PC-9 (cell line): ENCODE results near the gene DRG2. TPM values are rescaled to one million over a fixed set of nuclear protein-coding genes. Genes with fewer than 3 reads are reported as not detected.

Experiments used
- BruUV-seq: library from RNA; stranded (reverse); fragments of 400-500 nt; replicated peaks from 2 replicates; lab custom pipeline; 2021; lab: Mats Ljungman, UMichigan
- CTCF ChIA-PET: fragments of 300-600 bp; sonication (Branson Sonifier 250); formaldehyde crosslinking; loops from one replicate; lab custom pipeline; 2022; ENCODE audit warnings: antibody characterized with exemption; lab: Charles Lee
- POLR2A ChIA-PET: fragments of 300-600 bp; sonication (Branson Sonifier 250); formaldehyde crosslinking; loops from one replicate; lab custom pipeline; 2022; ENCODE audit warnings: antibody characterized with exemption; ENCODE audit not compliant: unreplicated experiment; lab: Charles Lee
- DNase-seq, 2 experiments: peaks; one replicate each; pipeline versions ENCODE4 v3.0.0 to v3.0.0-alpha.2; 2015 to 2022; ENCODE audit warnings: mixed read lengths in 1 of 2
- H2AFZ ChIP-seq: fragments of 200-600 bp; sonication (generic); 2 replicates; pipeline ENCODE4 v1.8.1; 2017; ENCODE audit warnings: antibody characterized with exemption
- H3F3A ChIP-seq: fragments of 200-600 bp; sonication (generic); 2 replicates; pipeline ENCODE4 v1.8.1; 2017; ENCODE audit warnings: antibody characterized with exemption, mild to moderate bottlenecking, low read depth; ENCODE audit not compliant: insufficient read depth
- H3K27ac ChIP-seq: fragments of 200-600 bp; sonication (generic); 2 replicates; pipeline ENCODE4 v1.6.1; 2016; ENCODE audit warnings: mixed run types
- H3K27me3 ChIP-seq: fragments of 200-600 bp; sonication (generic); 2 replicates; pipeline ENCODE4 v1.6.1; 2016; ENCODE audit warnings: low read depth, mixed run types; ENCODE audit not compliant: insufficient read depth
- H3K36me3 ChIP-seq: fragments of 200-600 bp; sonication (generic); 2 replicates; pipeline ENCODE4 v1.6.1; 2016; ENCODE audit warnings: low read depth, mixed run types
- H3K4me1 ChIP-seq: fragments of 200-600 bp; sonication (generic); replicated peaks from 2 replicates; pipeline ENCODE4 v1.6.1; 2016; ENCODE audit warnings: mixed run types; ENCODE audit not compliant: insufficient read depth
- H3K4me2 ChIP-seq: fragments of 200-600 bp; sonication (generic); 2 replicates; pipeline ENCODE4 v1.6.1; 2017; ENCODE audit warnings: mixed run types
- H3K4me3 ChIP-seq: fragments of 200-600 bp; sonication (generic); 2 replicates; pipeline ENCODE4 v1.6.1; 2016; ENCODE audit warnings: mixed run types
- H3K79me2 ChIP-seq: fragments of 200-600 bp; sonication (generic); 2 replicates; pipeline ENCODE4 v1.6.1; 2017; ENCODE audit warnings: low read depth, mixed run types
- H3K9me2 ChIP-seq: fragments of 200-600 bp; sonication (generic); 2 replicates; pipeline ENCODE4 v1.8.1; 2017; ENCODE audit warnings: mild to moderate bottlenecking; ENCODE audit not compliant: insufficient read depth
- H3K9me3 ChIP-seq: fragments of 200-600 bp; sonication (generic); 2 replicates; pipeline ENCODE4 v1.8.1; 2016; ENCODE audit warnings: low read depth; ENCODE audit not compliant: insufficient read depth
- H4K20me1 ChIP-seq: fragments of 200-600 bp; sonication (generic); 2 replicates; pipeline ENCODE4 v1.8.1; 2017; ENCODE audit not compliant: insufficient read depth
- CTCF ChIP-seq: fragments of 200-600 bp; sonication (generic); conservative IDR thresholded peaks from 2 replicates; pipeline ENCODE4 v1.6.1; 2017; ENCODE audit warnings: mixed run types, antibody characterized with exemption, mild to moderate bottlenecking, moderate library complexity
- EZH2 ChIP-seq: fragments of 200-600 bp; sonication (generic); IDR thresholded peaks from 2 replicates; pipeline ENCODE4 v1.8.0; 2017; ENCODE audit warnings: antibody characterized with exemption, low read depth
- intact Hi-C: fragments of 100-400 bp; cut with micrococcal nuclease; formaldehyde crosslinking; loops from one replicate; pipeline ENCODE4 v1.10.0; 2022; ENCODE audit not compliant: unreplicated experiment
- total RNA-seq: library from RNA; stranded (reverse); gene quantifications from 2 replicates; pipeline ENCODE4 v1.2.3, GENCODE V29; 2021

Gene DRG2
- total RNA-seq, 1 experiment from 2014 or later, result 66.9 TPM

- POLR2A ChIA-PET, result no interaction called here
- Histone ChIP-seq H3K27me3 (no peaks in the 10 kb centered on the region), H3K9me3 (no peaks in the 10 kb centered on the region), H3K79me2 (no peaks in the 10 kb centered on the region), H3K9me2 (no peaks in the 10 kb centered on the region), H2AFZ (no peak within 1 kb of the TSS), H3K36me3 (no peaks in the 10 kb centered on the region), H3K4me3 (no peak within 1 kb of the TSS), H4K20me1 (no peaks in the 10 kb centered on the region), H3K4me2 (no peak within 1 kb of the TSS), H3F3A (no peaks in the 10 kb centered on the region; the same call in 1 of the 2 replicates), H3K4me1 (no peaks in the 10 kb centered on the region), H3K27ac (no peak within 1 kb of the TSS)
- CTCF ChIA-PET, result no interaction called here
- TF ChIP-seq CTCF (no peak), EZH2 (no peak)
- intact Hi-C loops, result no loop called here
- no peak for DNase-seq
- BruUV-seq, result no TSS peak
Measured at GRCh38 chr17:18108401-18109312, 20.9 kb downstream of the DRG2 start, which contains the start of gene MYO15A. TSS of gene MYO15A (plus strand) at chr17:18108756. CDS start at chr17:18118801, 10,045 bp downstream.

- Histone ChIP-seq H3K27ac (no peak overlapping the region), H3F3A (no peaks in the 10 kb centered on the region; the same call in 1 of the 2 replicates), H3K79me2 (no peaks in the 10 kb centered on the region), H3K9me2 (no peaks in the 10 kb centered on the region), H3K9me3 (no peaks in the 10 kb centered on the region), H3K27me3 (no peaks in the 10 kb centered on the region), H3K4me3 (no peak overlapping the region), H3K4me1 (no peaks in the 10 kb centered on the region), H2AFZ (no peak overlapping the region), H3K36me3 (no peaks in the 10 kb centered on the region), H3K4me2 (no peak overlapping the region), H4K20me1 (no peaks in the 10 kb centered on the region)
- BruUV-seq, result no TSS peak
- TF ChIP-seq CTCF (no peak), EZH2 (no peak)
- ChIA-PET POLR2A (interaction anchor here (0.7 kb wide), 1 partner anchor 78 kb away, joined by 3 read pairs; no protein-coding TSS in a partner anchor), CTCF (no interaction called here)
- no peak for DNase-seq
- intact Hi-C loops, result no loop called here
Measured at GRCh38 chr17:18109935-18110485, 22.3 kb downstream of the DRG2 start.

GRCh38 chr17:18110636-18111145 lies 22.9 kb downstream of the DRG2 start:
- intact Hi-C loops, result no loop called here
- Histone ChIP-seq H3F3A (no peaks in the 10 kb centered on the region; the same call in 1 of the 2 replicates), H4K20me1 (no peaks in the 10 kb centered on the region), H3K27ac (no peak overlapping the region), H3K79me2 (no peaks in the 10 kb centered on the region), H2AFZ (no peak overlapping the region), H3K4me2 (no peak overlapping the region), H3K36me3 (no peaks in the 10 kb centered on the region), H3K4me1 (no peaks in the 10 kb centered on the region), H3K9me3 (no peaks in the 10 kb centered on the region), H3K9me2 (no peaks in the 10 kb centered on the region), H3K4me3 (no peak overlapping the region), H3K27me3 (no peaks in the 10 kb centered on the region)
- TF ChIP-seq CTCF, result no peak
- TF ChIP-seq EZH2, result no peak
- DNase-seq, result no peak
- CTCF ChIA-PET, result no interaction called here
- TSS peak; percentile 25 for BruUV-seq
- POLR2A ChIA-PET, result interaction anchor here (0.7 kb wide), 2 partner anchors 56 to 77 kb away, joined by 3 to 5 read pairs; no protein-coding TSS in a partner anchor
